HG03558 (cell line): ENCODE data around the gene MICU1.
"Not testable (repeated sequence)": the region's sequence is repeated elsewhere in the genome, so short reads cannot be mapped to it uniquely, and the experiment has no call there.

Experiments
- ATAC-seq: cut with Tn5 transposase; IDR thresholded peaks from one replicate; pipeline ENCODE4 v1.9.1; 2021; ENCODE audit warnings: moderate number of reproducible peaks; ENCODE audit not compliant: unreplicated experiment; ENCODE audit errors: extremely low read depth

Gene MICU1

GRCh38 chr10:72567889-72568640 lies 57.8 kb downstream of the MICU1 start:
- ATAC-seq = no peak

- ATAC-seq = no peak
These were observed 58.5 kb downstream of the MICU1 start for GRCh38 chr10:72567421-72567820.

- no peak for ATAC-seq
These were observed 61.3 kb downstream of the MICU1 start for GRCh38 chr10:72564596-72564995.

- no peak for ATAC-seq
These were observed 62.4 kb downstream of the MICU1 start for GRCh38 chr10:72563327-72563932.

GRCh38 chr10:72561745-72562166 lies 64.1 kb downstream of the MICU1 start:
- no peak for ATAC-seq

GRCh38 chr10:72557362-72557761 lies 68.5 kb downstream of the MICU1 start:
- ATAC-seq = no peak

GRCh38 chr10:72552857-72553256 lies 73.0 kb downstream of the MICU1 start:
- ATAC-seq = no peak

GRCh38 chr10:72550239-72550638 lies 75.6 kb downstream of the MICU1 start:
- ATAC-seq = no peak

- no peak for ATAC-seq
These were observed 80.3 kb downstream of the MICU1 start for GRCh38 chr10:72545546-72545945.

GRCh38 chr10:72543855-72544254 lies 82.0 kb downstream of the MICU1 start:
- not testable (repeated sequence) for ATAC-seq

GRCh38 chr10:72542396-72542815 lies 83.5 kb downstream of the MICU1 start:
- no peak for ATAC-seq

- ATAC-seq = no peak
These were observed 84.5 kb downstream of the MICU1 start for GRCh38 chr10:72541337-72541736.

- ATAC-seq = no peak
These were observed 85.6 kb downstream of the MICU1 start for GRCh38 chr10:72540193-72540807.

GRCh38 chr10:72539137-72539536 lies 86.7 kb downstream of the MICU1 start:
- ATAC-seq = no peak

GRCh38 chr10:72525689-72526088 lies 100.2 kb downstream of the MICU1 start:
- no peak for ATAC-seq

GRCh38 chr10:72525277-72525676 lies 100.6 kb downstream of the MICU1 start:
- ATAC-seq = no peak

- no peak for ATAC-seq
These were observed 101.4 kb downstream of the MICU1 start for GRCh38 chr10:72524489-72524888.

GRCh38 chr10:72523932-72524396 lies 101.9 kb downstream of the MICU1 start:
- no peak for ATAC-seq

- ATAC-seq = no peak
These were observed 102.8 kb downstream of the MICU1 start for GRCh38 chr10:72523062-72523461.

- ATAC-seq = no peak
These were observed 108.6 kb downstream of the MICU1 start for GRCh38 chr10:72517244-72517643.

- ATAC-seq = no peak
These were observed 110.4 kb downstream of the MICU1 start for GRCh38 chr10:72515455-72515854.
